ENCODE measurements around the gene KANSL2.
"Not testable (repeated sequence)": the region's sequence is repeated elsewhere in the genome, so short reads cannot be mapped to it uniquely, and the experiment has no call there.

Gene KANSL2, protein sequence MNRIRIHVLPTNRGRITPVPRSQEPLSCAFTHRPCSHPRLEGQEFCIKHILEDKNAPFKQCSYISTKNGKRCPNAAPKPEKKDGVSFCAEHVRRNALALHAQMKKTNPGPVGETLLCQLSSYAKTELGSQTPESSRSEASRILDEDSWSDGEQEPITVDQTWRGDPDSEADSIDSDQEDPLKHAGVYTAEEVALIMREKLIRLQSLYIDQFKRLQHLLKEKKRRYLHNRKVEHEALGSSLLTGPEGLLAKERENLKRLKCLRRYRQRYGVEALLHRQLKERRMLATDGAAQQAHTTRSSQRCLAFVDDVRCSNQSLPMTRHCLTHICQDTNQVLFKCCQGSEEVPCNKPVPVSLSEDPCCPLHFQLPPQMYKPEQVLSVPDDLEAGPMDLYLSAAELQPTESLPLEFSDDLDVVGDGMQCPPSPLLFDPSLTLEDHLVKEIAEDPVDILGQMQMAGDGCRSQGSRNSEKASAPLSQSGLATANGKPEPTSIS

DNA sequence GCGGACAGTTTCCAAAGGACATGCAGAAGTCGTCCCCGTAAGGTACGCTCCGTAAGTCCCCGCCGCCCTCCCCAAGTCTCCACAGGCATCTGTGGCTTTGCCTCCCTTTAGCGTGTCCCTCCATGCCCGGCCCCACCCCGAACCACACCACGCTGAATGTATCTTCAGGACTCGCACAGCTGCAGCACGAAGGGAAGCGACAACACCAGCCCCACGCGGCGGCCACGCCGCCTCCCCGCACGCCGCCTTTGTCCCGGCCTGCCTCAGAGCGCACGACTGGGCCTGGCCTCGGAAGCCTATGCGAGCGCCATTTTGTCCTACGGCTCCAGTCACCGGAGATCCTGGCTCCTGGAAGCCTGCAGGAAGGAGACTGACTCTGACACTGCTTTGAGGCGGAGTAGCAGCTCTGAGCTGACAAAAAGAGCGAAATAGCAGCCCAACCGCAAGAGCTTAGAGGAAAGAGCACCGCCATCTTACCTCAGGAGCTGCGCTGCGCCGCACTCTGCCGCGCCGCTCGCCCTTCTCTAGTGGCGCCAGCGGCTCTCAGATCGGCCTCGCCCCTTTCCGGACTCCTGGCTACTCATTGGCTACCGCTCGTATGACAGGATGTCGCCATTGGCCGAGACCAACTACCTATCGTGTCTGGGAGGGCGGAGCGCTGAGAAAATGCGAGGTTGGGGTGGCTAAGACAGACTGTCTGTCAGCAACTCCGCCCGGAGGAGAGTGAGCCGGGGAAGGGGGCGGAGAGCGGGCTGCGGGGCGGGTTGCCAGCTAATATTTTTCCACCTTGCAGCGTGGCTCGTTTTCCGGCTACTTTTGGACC lies at the start of gene KANSL2:
KANSL2 (minus strand) TSS at position 529 of the 823 bp plus-strand sequence. CDS start 606 bp downstream, outside the sequence.
- peak; percentile 99 for DNase-seq (ENCODE audit: low spot score)

DNA sequence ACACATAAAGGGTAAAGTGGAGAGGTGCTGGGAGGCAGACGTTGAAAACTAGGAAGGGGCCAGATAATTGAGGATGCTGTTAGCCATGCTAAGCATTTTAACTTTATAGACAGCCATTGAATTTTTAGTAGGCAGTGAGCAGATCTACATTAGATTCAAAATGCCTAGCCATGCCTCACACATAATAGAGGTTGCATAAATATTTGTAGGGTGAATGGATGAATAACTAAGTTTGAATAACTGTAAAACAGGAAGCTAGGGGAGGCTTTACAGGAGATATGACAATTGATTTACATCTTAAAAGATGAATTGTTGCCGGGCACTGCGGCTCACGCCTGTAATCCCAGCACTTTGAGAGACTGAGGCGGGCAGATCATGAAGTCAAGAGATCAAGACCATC lies 46.8 kb upstream of the KANSL2 start:
- no peak for DNase-seq (ENCODE audit: low spot score)

DNA sequence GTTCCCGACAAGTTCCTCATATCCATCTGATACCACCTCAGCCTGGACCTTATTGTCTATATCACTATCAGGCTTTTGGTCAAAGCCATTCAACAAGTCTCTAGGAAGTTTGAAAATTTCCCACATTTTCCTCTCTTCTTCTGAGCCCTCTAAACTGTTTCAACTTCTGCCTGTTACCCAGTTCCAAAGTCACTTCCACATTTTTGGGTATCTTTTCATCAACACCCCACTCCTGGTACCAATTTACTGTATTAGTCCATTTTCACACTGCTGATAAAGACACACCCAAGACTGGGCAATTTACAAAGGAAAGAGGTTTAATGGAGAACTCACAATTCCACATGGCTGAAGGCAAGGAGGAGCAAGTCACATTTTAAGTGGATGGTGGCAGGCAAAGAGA lies 38.7 kb upstream of the KANSL2 start:
- DNase-seq (ENCODE audit: low spot score) = not testable (repeated sequence)

DNA sequence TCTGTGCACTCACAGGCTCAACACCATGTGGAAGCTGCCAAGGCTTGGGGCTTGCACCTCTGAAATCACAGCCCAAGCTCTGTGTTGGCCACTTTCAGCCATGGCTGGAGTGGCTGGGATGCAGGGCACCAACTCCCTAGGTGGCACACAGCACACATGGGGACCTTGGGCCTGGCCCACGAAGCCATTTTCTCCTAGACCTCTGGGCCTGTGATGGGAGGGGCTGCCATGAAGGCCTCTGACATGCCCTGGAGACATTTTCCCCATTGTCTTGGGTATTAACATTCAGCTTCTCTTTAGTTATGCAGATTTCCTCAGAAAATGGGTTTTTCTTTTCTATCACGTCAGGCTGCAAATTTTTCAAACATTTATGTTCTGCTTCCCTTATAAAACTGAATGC lies 38.1 kb upstream of the KANSL2 start:
- DNase-seq (ENCODE audit: low spot score) = not testable (repeated sequence)

DNA sequence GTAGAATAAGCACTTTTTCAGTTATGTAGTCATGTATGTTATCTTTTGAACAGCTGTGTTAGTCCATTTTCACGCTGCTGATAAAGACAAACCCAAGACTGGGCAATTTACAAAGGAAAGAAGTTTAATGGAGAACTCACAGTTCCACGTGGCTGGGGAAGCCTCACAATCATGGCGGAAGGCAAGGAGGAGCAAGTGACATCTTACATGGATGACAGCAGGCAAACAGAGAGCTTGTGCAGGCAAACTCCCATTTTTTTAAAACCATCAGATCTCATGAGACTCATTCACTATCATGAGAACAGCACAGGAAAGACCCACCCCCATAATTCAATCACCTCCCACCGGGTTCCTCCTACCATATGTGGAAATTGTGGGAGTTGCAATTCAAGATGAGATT lies 37.0 kb upstream of the KANSL2 start:
- not testable (repeated sequence) for DNase-seq (ENCODE audit: low spot score)

DNA sequence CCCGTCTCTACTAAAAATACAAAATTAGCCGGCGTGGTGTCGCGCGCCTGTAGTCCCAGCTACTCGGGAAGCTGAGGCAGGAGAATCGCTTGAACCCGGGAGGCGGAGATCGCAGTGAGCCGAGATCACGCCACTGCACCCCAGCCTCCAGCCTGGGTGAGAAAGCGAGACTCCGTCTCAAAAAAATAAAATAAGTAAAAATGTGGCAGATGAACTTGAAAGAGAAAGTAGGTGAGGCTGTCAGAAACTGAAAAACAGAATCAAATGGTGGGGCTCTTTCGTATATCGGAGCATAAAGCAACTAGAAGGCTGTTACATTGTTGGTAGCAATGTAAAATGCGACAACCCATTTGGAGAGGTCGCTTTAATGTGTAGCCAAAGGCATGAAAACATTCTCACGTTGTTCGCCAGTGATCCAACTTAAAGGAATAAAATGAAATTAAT lies 35.2 kb upstream of the KANSL2 start:
- DNase-seq (ENCODE audit: low spot score) = no peak

DNA sequence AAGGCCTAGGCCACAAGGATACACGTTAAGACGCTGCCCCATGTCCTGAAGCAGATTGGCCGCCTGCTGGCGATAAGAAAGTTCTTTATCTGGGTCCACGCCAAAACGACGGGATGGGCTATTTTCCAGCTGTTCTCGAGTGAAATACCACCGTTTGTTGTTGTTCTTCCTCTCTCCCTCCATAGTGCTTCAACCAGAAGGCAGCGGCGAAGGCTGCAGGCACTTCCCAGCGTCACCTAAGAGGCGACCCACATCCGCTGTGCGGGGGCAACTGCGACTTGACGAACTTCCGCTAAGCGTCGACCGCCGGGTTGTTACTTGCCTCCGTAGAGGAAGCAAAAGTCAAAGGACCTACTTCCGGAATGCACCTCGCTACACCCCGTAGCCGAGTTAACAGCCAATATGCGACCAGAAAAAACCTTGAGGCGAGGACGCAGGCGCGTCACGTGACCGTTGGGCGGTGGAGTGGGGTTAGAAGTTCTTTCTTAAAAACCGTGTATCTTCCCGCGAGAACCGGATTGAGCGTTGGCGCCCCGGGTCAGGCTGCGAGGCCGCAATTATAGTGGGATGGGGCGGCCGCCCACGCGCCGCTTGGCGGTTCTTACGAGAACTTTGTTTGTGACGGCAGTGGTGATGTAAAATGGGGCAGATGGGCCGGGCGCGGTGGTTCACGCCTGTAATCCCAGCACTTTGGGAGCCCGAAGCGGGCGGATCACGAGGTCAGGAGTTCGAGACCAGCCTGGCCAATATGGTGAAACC lies 34.6 kb upstream of the KANSL2 start, which contains the start of gene CCNT1:
CCNT1 (minus strand) TSS at position 215 of the 759 bp plus-strand sequence; CDS start at position 183, 32 bp downstream.
- DNase-seq (ENCODE audit: low spot score) = peak; percentile 99

DNA sequence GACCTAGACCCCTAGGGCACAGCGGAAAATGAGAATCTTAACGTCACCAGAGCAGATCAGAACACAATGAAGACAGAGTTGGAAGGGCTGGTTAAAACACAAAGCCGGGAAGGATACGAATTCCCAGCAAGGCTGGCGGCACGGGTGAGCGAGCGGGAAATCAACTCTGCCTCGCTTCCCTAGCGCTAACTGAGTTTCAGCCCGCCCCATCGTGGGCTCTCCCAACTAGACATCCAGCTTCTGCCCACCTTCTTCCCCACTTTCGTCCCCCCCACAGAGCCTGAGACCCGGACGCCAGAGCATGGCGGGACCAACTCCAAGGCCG lies 34.1 kb upstream of the KANSL2 start:
- peak; percentile 16 for DNase-seq (ENCODE audit: low spot score)

DNA sequence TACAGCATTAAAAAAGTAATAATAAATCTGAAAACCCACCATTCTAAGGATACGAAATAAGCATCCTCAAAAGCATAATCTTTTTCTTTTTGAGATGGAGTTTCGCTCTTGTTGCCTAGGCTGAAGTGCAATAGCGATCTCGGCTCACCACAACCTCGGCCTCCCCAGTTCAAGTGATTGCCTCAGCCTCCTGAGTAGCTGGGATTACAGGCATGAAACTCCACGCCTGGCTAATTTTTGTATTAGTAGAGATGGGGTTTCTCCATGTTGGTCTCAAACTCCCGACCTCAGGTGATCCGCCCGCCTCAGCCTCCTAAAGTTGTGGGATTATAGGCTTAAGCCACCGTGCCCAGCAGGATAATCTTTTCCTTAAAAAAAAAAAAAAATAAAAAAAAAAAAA lies 30.2 kb upstream of the KANSL2 start:
- DNase-seq (ENCODE audit: low spot score) = no peak

DNA sequence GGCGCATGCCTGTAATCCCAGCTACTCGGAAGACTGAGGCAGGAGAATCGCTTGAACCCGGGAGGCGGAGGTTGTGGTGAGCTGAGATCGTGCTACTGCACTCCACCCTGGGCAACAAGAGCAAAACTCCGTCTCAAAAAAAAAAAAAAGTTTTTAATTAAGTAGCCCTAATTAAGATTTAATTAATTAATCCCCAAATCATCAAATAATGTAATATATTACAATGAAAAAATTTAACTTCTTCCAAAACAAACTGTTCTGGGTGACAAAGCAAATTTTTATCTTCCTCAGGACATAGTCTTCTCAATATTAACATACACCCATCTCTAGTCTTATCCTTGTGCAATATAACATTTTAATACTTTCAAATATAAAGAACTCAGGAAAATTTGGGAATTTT lies 16.8 kb upstream of the KANSL2 start:
- DNase-seq (ENCODE audit: low spot score) = not testable (repeated sequence)

DNA sequence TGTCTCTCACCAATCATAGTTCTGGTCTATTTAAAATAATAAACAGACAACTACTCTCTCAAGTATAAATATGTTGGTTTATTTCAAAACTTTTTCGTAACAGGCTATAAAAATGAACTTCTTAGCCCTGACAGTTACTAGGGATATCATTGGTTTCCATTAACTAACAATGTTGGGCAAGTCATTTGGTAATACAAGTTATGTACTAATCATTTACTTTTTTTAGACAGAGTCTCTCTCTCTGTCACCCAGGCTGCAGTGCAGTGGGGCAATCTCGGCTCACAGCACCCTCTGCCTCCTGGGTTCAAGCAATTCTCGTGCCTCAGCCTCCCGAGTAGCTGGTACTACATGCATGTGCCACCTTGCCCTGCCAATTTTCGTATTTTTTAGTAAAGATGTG lies 14.6 kb upstream of the KANSL2 start:
- DNase-seq (ENCODE audit: low spot score) = no peak

DNA sequence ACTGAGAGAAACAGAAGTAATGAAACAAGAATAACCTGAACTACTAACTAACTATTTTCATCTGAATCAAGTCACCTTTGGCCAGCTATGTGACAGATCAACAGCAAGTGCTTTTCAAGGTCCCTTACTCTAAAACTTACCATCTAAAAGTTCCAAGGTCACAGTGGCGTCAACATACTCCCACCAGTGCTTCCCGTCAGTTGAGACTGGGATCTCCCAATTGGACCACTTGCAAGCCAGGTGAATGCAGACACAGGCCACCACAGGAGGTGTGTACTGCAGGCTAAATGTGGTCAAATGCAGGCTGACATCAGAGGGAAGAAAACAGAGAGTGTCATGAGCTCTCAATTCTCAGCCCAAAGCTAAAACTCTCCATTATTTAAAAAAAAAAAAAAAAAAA lies 13.8 kb upstream of the KANSL2 start:
- no peak for DNase-seq (ENCODE audit: low spot score)

DNA sequence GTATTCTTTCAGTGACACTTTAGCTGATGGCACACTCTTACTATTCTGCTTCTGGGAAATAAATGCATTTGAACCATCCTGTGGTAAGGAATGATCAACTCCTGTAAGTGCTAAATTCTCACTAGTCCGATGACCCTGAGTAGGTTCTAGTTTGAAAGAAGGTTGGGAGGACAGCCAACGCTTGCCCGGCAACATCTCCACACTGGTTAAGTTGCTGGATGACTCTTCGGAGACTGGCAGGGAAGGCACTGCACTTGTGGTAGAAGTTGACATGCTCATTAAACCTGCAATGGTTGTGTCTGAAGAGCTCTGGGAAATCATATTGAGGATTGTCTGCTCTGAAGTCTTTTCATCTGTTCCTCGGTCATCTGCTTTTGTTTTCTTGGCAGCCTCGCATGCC lies 12.0 kb upstream of the KANSL2 start:
- no peak for DNase-seq (ENCODE audit: low spot score)

DNA sequence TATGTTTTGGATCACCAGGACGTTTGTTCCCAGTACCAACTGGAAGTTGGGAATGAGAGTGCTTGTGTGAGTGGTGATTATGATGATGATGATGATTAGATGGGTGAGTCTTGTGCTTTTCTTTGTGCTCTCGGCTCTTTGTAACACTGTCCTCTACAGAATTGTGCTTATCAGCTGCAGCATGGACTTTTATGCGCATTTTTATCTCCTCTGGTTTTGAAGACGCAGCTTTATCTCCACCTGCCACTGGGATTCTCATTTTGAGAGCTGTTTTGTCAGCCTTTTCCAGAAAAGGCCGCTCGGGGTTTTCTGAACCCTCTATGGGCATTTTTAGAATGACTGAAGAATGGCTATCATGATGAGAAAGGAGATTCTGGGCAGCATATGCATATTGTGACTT lies 11.5 kb upstream of the KANSL2 start:
- no peak for DNase-seq (ENCODE audit: low spot score)

DNA sequence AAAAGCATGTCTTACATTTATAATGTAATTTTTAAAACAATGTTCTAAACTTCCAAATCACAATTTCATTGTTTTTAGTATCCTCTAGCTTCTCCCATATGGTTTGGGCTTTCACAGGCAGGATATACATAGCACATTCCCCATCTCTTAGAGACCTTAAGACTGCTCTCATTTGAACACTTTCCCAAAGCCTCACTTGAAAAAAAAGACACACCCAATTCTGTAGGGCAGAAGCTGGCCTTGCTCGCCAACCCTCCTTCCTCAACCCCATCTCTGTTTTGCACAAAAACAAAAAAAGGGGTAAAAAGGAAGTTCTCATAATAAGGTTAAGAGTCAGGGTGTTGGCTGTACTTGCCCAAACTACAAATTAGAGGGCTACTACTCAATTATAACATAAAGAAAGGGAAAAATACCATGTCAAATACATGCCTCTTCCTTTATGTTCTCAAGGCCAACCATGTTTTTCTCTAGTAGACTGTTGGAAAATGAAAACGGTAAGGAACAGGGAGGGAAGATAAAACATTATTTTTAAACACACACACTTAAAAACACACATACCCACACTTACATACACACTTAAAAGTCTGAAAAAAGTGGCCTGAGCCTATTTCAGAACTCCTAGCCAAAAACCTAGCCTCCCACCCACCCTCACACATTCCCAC lies 9.9 kb upstream of the KANSL2 start:
- DNase-seq (ENCODE audit: low spot score) = no peak

DNA sequence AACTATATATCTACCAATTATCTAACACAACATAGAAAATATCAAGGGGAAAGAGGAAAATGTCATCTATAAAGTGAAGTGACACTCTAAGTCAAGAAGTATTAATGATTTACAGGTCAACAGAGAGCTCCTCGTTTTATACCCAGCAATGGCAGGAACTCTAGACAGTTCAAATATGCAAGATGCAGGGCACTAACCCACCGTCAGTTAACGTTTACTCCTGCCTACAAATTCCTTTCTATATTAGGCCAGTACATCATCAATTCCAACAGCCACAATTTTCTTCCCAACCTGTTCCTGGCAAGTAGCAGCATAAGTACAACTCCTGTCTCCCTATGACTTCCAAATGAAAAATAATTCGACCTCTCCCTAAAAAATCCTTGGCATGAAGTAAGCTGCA lies 9.0 kb upstream of the KANSL2 start:
- DNase-seq (ENCODE audit: low spot score) = no peak

DNA sequence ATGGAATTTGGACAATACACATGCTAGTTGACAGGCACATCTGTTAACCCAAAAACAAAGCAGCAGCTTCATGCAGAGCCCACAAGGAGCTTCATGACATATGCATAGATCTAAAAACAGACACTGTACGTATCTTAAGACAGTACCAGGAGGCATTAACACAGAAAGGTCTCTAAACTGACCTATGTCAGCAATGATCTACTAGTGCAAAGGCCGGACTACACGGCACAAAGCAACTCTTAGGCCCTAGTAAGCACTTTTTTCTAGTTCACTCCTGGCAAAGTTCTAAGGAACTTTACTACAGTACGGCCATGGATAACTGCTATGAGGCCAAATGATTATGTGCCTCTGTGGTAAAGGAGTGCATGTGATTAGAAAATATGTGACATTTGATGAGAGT lies 8.4 kb upstream of the KANSL2 start:
- no peak for DNase-seq (ENCODE audit: low spot score)

DNA sequence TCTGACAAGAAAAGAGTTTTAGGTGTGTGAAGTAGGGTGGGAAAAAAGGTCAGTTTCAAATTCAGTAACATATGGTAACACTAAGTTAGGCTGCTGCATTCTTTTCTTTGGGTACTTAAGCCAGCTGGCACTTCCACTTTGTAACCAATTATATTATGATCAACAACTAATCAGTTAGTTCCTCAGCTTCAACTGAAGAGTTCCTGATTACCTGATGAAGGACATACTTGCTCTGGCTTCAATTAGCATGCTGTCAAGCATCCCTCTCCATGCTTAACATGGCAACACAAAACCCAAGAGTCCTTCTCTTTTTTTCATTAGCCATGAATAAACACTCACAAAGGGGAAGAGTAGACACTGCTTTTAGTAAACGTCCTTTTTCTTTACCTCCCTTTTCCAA lies 6.8 kb upstream of the KANSL2 start:
- DNase-seq (ENCODE audit: low spot score) = no peak

DNA sequence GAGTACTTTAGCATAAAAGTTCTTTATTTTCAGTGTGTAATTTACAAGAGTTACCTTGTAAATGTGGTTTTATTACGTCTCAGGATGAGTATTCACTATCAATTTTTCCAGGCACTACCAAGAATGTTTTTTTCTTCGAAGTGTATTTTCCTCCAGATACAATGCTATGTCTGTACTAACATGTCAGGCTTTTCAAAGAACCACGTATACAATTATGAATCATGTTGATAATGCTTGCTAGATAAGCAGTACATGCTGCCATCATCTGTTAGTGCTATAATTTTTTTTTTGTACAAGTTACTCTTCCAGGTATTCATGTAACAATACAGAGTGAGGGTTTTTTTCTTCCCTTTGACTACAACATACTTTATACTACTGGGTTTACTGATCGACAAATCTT lies 5.6 kb upstream of the KANSL2 start:
- no peak for DNase-seq (ENCODE audit: low spot score)

DNA sequence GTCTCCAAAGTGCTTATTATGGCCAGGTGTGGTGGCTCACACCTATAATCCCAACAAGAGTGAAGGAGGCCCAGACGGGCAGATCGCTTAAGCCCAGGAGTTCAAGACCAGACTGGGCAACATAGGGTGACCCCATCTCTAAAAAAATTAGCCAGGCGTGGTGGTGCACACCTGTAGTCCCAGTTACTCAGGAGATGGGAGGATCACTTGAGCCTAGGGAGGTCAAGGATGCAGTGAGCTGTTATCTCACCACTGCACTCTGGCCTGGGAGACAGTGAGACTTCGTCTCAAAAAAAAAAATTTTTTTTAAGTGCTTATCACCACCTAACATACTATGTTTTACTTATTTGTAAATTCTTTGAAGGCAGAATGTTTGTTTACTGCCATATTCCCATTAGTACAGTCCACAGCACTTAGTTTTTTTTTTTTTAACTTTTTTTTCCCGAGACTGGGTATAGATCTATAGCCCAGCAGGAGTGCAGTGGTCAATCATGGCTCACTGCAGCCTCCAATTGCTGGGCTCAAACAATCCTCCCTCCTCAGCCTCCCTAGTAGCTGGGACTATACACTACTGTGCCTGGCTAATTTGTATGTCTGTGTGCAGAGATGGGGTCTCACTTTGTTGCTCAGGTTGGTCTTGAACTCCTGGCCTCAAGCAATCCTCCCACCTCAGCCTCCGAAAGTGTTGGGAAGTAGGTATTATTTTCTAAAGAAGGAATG lies 4.7 kb upstream of the KANSL2 start:
- DNase-seq (ENCODE audit: low spot score) = no peak

DNA sequence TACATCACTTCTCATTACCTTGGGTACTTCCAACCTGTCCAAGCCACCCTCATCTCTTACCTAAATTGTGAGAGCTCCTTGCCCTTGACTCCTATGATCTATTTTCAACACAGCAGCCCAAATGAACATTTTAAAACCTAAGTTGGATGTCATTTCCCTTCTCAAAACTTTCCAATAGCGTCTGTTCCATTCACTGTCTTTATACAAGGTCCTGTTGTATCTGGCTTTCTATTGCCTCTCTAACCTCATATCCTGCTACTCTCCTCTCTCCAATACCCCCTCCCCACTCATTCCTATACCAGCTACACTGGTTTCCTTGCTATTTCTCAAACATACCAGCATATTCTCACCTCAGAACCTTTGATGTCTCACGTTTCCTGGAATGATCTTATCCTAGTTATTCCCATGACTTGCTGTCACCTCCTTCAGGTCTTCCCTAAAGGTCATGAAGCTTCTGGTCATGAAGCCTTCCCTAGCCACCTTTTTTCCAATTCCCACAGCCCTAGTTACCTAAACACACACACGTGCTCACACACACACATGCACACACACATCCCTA lies 4.1 kb upstream of the KANSL2 start:
- no peak for DNase-seq (ENCODE audit: low spot score)

Measured in iPS-NIHi11 (cell line).